B cell (primary cell): ENCODE measurements around the gene ANKRD23. TPM values are rescaled to one million over a fixed set of nuclear protein-coding genes. Genes with fewer than 3 reads are reported as not detected.

ENCODE experiments used
- ATAC-seq: fragments of 200-7000 bp; cut with Tn5 transposase; one replicate; pipeline ENCODE4 v1.10.0; 2021; ENCODE audit warnings: low read depth, mild to moderate bottlenecking, moderate number of reproducible peaks, moderate library complexity
- CTCF ChIA-PET: fragments of 350-600 bp; sonication (Branson Sonifier 250); formaldehyde crosslinking; loops from one replicate; lab custom pipeline; 2021; ENCODE audit warnings: antibody characterized with exemption, inconsistent platforms; lab: Charles Lee
- POLR2A ChIA-PET: fragments of 350-600 bp; sonication (Branson Sonifier 250); formaldehyde crosslinking; loops from one replicate; lab custom pipeline; 2021; ENCODE audit warnings: antibody characterized with exemption; lab: Charles Lee
- DNase-seq: peaks from one replicate; pipeline ENCODE4 v3.0.0; 2013
- H2AFZ ChIP-seq: 2 replicates; pipeline ENCODE4 v1.6.1; 2012; ENCODE audit warnings: mild to moderate bottlenecking, low read depth, low read length; ENCODE audit not compliant: insufficient read depth, poor library complexity, severe bottlenecking
- H3K27ac ChIP-seq, 2 donors: 1 replicate in 1 of 2; 2 replicates in 1 of 2; pipeline ENCODE4 v1.5.1; 2012 to 2013; ENCODE audit warnings: low read length in 2 of 2, mild to moderate bottlenecking in 2 of 2, moderate library complexity in 1 of 2
- H3K27me3 ChIP-seq, 4 experiments: fragments of 200-600 bp in 1 of 4; sonication (generic) in 1 of 4; replicated peaks in 1 of 4; 1 replicate in 2 of 4; 2 replicates in 2 of 4; pipeline versions ENCODE4 v1.6.1 to v1.7.0; 2013 to 2016; ENCODE audit warnings: low read length in 3 of 4, mild to moderate bottlenecking in 2 of 4, mixed read lengths in 1 of 4, moderate library complexity in 1 of 4; ENCODE audit not compliant: insufficient read depth in 4 of 4, control insufficient read depth in 3 of 4; ENCODE audit errors: control extremely low read depth in 1 of 4
- H3K36me3 ChIP-seq, 2 experiments: replicated peaks in 1 of 2; 1 replicate in 1 of 2; 2 replicates in 1 of 2; pipeline versions ENCODE4 v1.6.1 to v1.7.1; 2013; ENCODE audit warnings: low read length in 1 of 2; ENCODE audit not compliant: insufficient read depth in 2 of 2, control insufficient read depth in 1 of 2; ENCODE audit errors: control extremely low read depth in 1 of 2, extremely low read depth in 1 of 2
- H3K4me1 ChIP-seq, 2 donors: fragments of 200-600 bp in 1 of 2; sonication (generic) in 1 of 2; 1 replicate in 1 of 2; 2 replicates in 1 of 2; pipeline versions ENCODE4 v1.5.1 to v1.6.1; 2013 to 2017; ENCODE audit warnings: low read length in 2 of 2; ENCODE audit not compliant: control insufficient read depth in 2 of 2, insufficient read depth in 2 of 2
- H3K4me2 ChIP-seq: replicated peaks from 2 replicates; pipeline ENCODE3; 2012; ENCODE audit warnings: mild to moderate bottlenecking, low read depth, low read length; ENCODE audit not compliant: poor library complexity, severe bottlenecking
- H3K4me3 ChIP-seq, 5 experiments: fragments of 200-600 bp in 1 of 5; sonication (generic) in 1 of 5; 1 replicate in 3 of 5; 2 replicates in 2 of 5; pipeline versions ENCODE4 v1.5.1 to v1.7.0; 2011 to 2016; ENCODE audit warnings: low read length in 4 of 5, mild to moderate bottlenecking in 4 of 5, low read depth in 2 of 5, control low read depth in 1 of 5, moderate library complexity in 1 of 5; ENCODE audit not compliant: insufficient read depth in 1 of 5; ENCODE audit errors: control extremely low read depth in 1 of 5, extremely low read depth in 1 of 5
- H3K79me2 ChIP-seq: fragments of 200-600 bp; sonication (generic); one replicate; pipeline ENCODE4 v1.6.0; 2016; ENCODE audit warnings: low read length; ENCODE audit not compliant: control insufficient read depth, insufficient read depth
- H3K9ac ChIP-seq: fragments of 200-600 bp; sonication (generic); 2 replicates; pipeline ENCODE4 v1.6.1; 2017; ENCODE audit warnings: mild to moderate bottlenecking, low read length, moderate library complexity
- H3K9me3 ChIP-seq, 3 donors: one replicate each; pipeline versions ENCODE4 v1.6.1 to v1.7.1; 2013; ENCODE audit warnings: low read length in 2 of 3; ENCODE audit not compliant: control insufficient read depth in 2 of 3, insufficient read depth in 1 of 3; ENCODE audit errors: control extremely low read depth in 1 of 3
- H4K20me1 ChIP-seq: 2 replicates; pipeline ENCODE4 v1.6.0; 2012; ENCODE audit warnings: mild to moderate bottlenecking, low read length; ENCODE audit not compliant: insufficient read depth, control insufficient read depth, poor library complexity, severe bottlenecking
- H3K27ac Mint-ChIP-seq: one replicate; pipeline ENCODE4 v1.8.0; 2021; ENCODE audit warnings: mixed read lengths
- H3K27me3 Mint-ChIP-seq: one replicate; pipeline ENCODE4 v1.8.0; 2021; ENCODE audit warnings: mixed read lengths
- H3K4me1 Mint-ChIP-seq: one replicate; pipeline ENCODE4 v1.8.0; 2021; ENCODE audit warnings: mixed read lengths
- H3K4me3 Mint-ChIP-seq: one replicate; pipeline ENCODE4 v1.8.0; 2021; ENCODE audit warnings: mixed read lengths
- H3K9me3 Mint-ChIP-seq: one replicate; pipeline ENCODE4 v1.8.0; 2022; ENCODE audit warnings: mixed read lengths; ENCODE audit not compliant: insufficient read depth
- CTCF ChIP-seq: fragments of 200-600 bp; IDR thresholded peaks from one replicate; pipeline ENCODE4 v1.8.0; 2022; ENCODE audit warnings: antibody characterized with exemption, mild to moderate bottlenecking
- EZH2 ChIP-seq: IDR thresholded peaks from 2 replicates; pipeline ENCODE4 v1.6.1; 2012; ENCODE audit warnings: borderline replicate concordance, low read depth, mild to moderate bottlenecking, moderate library complexity, low read length; ENCODE audit not compliant: insufficient read depth, poor library complexity, severe bottlenecking
- WGBS: methylation state at CpG from one replicate; pipeline ENCODE4 v1.1.5; 2013; ENCODE audit warnings: missing lambda C conversion rate; ENCODE audit not compliant: insufficient coverage; 5-methylcytosine and 5-hydroxymethylcytosine counted together
- intact Hi-C: fragments of 100-400 bp; cut with micrococcal nuclease; formaldehyde crosslinking; loops from one replicate; pipeline ENCODE4 v1.10.0; 2022
- polyA plus RNA-seq: library from polyadenylated mRNA; depleted of rRNA; stranded (reverse); fragments of >200 nt; gene quantifications from 2 replicates; pipeline ENCODE4 v1.2.3, GENCODE V29; 2012
- total RNA-seq, 2 donors: library from RNA; stranded (reverse); fragments of 120-200 nt in 1 of 2; gene quantifications; 1 replicate in 1 of 2; 2 replicates in 1 of 2; pipeline versions ENCODE4 v1.2.3 to v1.2.4, GENCODE V29; 2013 to 2022

Gene ANKRD23
- total and polyA plus RNA-seq, 2 donors (not counting 1 experiment from before 2014, with no cell fraction given): 8.8 to 11.3 TPM

- H3K9ac ChIP-seq: no peak overlapping the region
- no peaks in the 10 kb centered on the region for H3K9me3 Mint-ChIP-seq
- no peak overlapping the region for H3K4me2 ChIP-seq
- H3K4me1 Mint-ChIP-seq: peaks cover 10% of the 10 kb centered on the region
- H3K36me3 ChIP-seq: peaks cover 0 to 74% of the 10 kb centered on the region in 2 experiments
- CTCF ChIA-PET: no interaction called here
- no peaks in the 10 kb centered on the region for H3K27me3 Mint-ChIP-seq
- H3K27ac Mint-ChIP-seq: no peak overlapping the region
- intact Hi-C loops: no loop called here
- 94% methylated on average over 11 of the region's 11 CpGs for WGBS
- no peaks in the 10 kb centered on the region for H4K20me1 ChIP-seq
- H3K4me1 ChIP-seq: peaks cover 0 to 5% of the 10 kb centered on the region in 2 donors
- H3K79me2 ChIP-seq: no peaks in the 10 kb centered on the region
- no peaks in the 10 kb centered on the region for H3K27me3 ChIP-seq
- no peaks in the 10 kb centered on the region for H3K9me3 ChIP-seq
- no peak overlapping the region for H3K27ac ChIP-seq
- TF ChIP-seq CTCF (no peak), EZH2 (no peak)
- H3K4me3 ChIP-seq: no peak overlapping the region
- POLR2A ChIA-PET: no interaction called here
- H2AFZ ChIP-seq: no peak overlapping the region
- DNase-seq: no peak
- H3K4me3 Mint-ChIP-seq: no peak overlapping the region
- no peak for ATAC-seq
These were observed 11.4 kb downstream of the ANKRD23 start for GRCh38 chr2:96832408-96832753.

GRCh38 chr2:96831679-96832078 lies 12.1 kb downstream of the ANKRD23 start:
- H3K9me3 Mint-ChIP-seq: no peaks in the 10 kb centered on the region
- no peaks in the 10 kb centered on the region for H3K27me3 ChIP-seq
- H3K4me1 Mint-ChIP-seq: peaks cover 10% of the 10 kb centered on the region
- no peaks in the 10 kb centered on the region for H3K79me2 ChIP-seq
- no peak for DNase-seq
- intact Hi-C loops: no loop called here
- H3K9me3 ChIP-seq: no peaks in the 10 kb centered on the region
- peaks cover 0 to 5% of the 10 kb centered on the region in 2 donors for H3K4me1 ChIP-seq
- no peak for ATAC-seq
- H4K20me1 ChIP-seq: peaks cover 6% of the 10 kb centered on the region
- POLR2A ChIA-PET: no interaction called here
- 94% methylated on average over 6 of the region's 10 CpGs for WGBS
- H3K27ac ChIP-seq: no peak overlapping the region
- H3K36me3 ChIP-seq: peaks cover 0 to 75% of the 10 kb centered on the region in 2 experiments
- H2AFZ ChIP-seq: no peak overlapping the region
- H3K4me3 ChIP-seq: no peak overlapping the region
- TF ChIP-seq EZH2: no peak
- no peak for TF ChIP-seq CTCF
- CTCF ChIA-PET: no interaction called here
- H3K27me3 Mint-ChIP-seq: no peaks in the 10 kb centered on the region
- no peak overlapping the region for H3K27ac Mint-ChIP-seq
- no peak overlapping the region for H3K4me3 Mint-ChIP-seq
- no peak overlapping the region for H3K9ac ChIP-seq
- no peak overlapping the region for H3K4me2 ChIP-seq
